ENCODE results near the gene NIP7. TPM values are rescaled to one million over a fixed set of nuclear protein-coding genes. Genes with fewer than 3 reads are reported as not detected.

NIP7 gene
- total and polyA plus RNA-seq, 9 of the 15 experiments (the other 6 are each of a cell fraction or from before 2014, with no cell fraction given) = 28.9 to 85.5 (median 72.5) TPM

GRCh38 chr16:69367980-69368379, 28.4 kb downstream of the NIP7 start (continued):
- TF ChIP-seq CHD7 (IDR thresholded peaks at IDR 0.05; ENCODE audit: low read depth, low read length) = no peak
- no peak for TF ChIP-seq MGA (IDR thresholded peaks at IDR 0.05)
- TF ChIP-seq PTRF (tag; IDR thresholded peaks at IDR 0.05) = no peak

All from K562 (cell line).